HK-2 (cell line): ENCODE measurements around the gene NEK6.
"Not testable (repeated sequence)": the region's sequence is repeated elsewhere in the genome, so short reads cannot be mapped to it uniquely, and the experiment has no call there.

Source experiments
- DNase-seq: peaks from one replicate; pipeline ENCODE4 v3.0.0-alpha.2; 2018; ENCODE audit not compliant: unreplicated experiment

NEK6 gene

GRCh38 chr9:124228516-124228915 is 29.2 kb upstream of the NEK6 start:
- DNase-seq: no peak

- DNase-seq: no peak
Measured at GRCh38 chr9:124231095-124231737, 26.5 kb upstream of the NEK6 start.

DNA sequence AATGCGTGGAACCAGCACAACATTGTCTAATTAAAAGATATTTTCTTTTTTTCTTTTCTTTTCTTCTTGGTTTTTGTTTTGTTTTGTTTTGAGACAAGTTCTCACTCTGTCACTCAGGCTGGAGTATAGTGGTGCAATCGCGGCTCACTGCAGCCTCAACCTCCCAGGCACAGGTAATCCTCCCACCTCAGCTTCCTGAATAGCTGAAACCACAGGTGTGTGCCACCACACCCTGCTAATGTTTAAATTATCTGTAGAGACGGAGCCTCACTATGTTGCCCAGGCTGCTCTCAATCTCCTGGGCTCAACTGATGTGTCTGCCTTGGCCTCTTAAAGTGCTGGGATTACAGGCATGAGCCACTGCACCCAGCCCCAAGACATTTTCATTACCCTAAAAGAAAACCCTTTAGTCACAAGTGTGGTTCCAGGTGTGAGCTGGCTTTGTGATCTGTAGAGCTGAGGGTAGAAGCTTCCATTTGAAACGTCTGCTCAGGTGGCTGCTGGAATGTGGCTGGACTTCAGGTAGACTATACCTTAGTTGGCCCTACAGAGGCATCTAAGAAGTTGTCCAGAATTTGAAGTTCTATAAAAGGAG is 19.1 kb upstream of the NEK6 start:
- no peak for DNase-seq

DNA sequence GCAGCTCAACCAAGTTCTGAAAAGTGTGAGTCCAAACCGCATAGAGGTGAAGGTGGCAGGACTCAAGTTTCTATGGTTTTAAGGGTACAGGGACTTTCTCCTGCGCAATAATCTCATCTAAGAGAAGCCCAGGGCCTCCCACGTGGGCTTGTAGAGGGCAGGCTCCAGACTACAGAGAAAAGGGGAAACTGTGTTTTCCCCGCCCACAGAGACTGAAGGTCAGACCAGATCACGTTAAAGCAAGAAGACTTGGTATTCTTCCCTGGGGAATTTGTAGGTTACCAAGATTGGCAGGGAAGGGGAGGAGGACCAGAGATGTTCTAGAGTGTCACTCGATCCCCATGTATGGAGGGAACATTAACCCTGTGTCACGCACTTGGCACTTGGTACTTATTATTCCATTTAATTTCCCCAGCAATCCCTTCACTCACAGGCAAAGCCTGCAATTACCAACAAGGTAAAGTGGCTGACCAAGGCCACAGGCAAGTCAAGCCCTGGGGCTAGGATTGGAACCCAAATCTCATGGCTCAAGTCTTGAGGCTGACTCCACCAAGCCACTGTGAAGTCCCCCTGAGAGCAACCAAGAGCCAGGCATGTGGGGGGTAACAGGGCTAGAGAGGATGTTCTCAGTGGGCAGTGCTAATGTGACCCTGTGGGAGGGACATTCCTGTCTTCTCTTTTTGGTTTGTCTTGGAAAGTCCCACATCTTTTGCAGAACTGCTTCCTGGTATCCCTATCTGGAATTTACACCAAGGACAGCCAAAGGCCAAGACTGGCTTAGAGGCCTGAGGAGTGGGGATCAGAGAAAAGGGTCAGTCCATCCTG is 18.3 kb upstream of the NEK6 start:
- DNase-seq: no peak

DNA sequence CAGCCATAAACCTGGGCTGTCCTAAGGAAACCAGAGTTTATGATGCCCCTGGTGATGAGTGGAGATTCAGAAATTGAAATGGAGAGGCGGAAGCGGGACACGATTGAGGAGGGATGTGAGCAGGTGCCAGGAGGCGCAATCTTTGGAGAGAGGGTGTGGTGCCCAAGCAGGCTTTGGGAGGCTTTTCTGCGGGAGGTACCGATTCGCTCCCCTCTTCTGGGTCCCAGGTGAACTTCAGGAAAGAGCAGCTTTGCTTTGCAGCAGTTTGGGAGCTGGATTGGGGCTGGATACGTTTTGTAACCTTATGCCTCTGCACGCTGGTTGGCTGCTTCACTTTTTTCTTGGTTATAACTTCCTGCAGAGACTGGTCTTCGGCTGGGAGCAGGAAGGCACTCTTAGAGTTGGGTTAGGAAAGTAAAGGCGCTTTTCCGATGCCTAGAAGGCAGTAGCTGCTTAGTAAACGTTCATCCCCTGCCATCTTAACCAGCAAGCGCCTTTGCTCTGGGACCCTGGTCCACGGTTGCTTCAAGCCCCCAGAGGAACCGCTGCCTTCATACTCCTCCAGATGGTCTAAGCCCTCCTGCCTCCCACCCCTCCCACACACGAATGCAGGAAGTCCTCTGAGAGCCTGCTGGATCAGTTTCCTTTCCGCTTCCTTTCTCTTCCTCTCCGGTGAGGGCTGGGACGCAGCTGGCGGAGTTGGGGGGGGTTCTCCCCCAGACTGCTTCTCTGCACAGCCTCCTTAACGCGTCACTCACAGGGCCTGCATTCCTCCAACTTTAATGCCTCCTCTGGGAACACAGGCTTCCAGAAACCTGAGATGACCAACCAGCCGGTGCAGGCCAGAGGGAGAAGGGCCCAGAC is 15.2 kb upstream of the NEK6 start:
- DNase-seq: no peak

GRCh38 chr9:124247393-124247792 is 10.4 kb upstream of the NEK6 start:
- not testable (repeated sequence) for DNase-seq

DNA sequence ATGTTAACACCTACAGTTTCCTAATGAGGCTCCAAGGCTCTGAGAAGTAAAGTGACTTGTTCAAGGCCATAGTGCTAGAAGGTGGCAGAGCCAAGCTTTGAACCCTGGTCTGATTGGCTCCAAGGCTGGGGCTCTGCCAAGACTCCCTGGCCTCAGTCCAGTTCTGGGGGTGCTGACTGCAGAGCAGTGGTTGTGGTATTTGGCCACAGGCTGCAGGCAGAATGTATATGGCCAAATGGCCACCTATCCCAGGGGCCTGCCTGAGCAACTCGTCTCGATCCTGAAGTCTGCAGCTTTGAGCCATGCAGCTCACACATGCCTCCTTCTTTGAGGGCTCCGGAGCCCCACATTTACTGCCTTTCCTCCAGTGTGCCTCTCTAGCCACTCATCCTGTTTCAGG is 9.7 kb upstream of the NEK6 start:
- DNase-seq: no peak

- no peak for DNase-seq
Measured at GRCh38 chr9:124248960-124249359, 8.8 kb upstream of the NEK6 start.

DNA sequence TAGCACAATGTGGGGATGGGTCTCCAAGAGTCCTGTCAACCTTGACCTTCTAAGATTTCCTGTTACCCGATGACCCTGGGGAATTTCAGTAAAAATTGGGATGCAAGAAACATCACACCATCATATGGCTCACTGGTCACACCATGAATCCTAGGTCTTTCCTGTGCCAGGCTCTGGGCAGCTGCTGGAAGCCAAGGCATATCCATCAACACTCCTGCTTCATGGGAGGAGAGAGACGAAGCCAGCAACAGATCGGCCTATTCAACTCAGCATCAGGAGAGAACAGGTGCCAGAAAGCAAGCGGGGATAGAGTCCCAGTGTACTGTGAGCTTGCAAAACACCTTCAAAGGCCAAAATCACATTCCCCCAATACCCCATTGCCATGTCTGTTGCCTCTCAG is 6.5 kb upstream of the NEK6 start:
- DNase-seq: no peak

DNA sequence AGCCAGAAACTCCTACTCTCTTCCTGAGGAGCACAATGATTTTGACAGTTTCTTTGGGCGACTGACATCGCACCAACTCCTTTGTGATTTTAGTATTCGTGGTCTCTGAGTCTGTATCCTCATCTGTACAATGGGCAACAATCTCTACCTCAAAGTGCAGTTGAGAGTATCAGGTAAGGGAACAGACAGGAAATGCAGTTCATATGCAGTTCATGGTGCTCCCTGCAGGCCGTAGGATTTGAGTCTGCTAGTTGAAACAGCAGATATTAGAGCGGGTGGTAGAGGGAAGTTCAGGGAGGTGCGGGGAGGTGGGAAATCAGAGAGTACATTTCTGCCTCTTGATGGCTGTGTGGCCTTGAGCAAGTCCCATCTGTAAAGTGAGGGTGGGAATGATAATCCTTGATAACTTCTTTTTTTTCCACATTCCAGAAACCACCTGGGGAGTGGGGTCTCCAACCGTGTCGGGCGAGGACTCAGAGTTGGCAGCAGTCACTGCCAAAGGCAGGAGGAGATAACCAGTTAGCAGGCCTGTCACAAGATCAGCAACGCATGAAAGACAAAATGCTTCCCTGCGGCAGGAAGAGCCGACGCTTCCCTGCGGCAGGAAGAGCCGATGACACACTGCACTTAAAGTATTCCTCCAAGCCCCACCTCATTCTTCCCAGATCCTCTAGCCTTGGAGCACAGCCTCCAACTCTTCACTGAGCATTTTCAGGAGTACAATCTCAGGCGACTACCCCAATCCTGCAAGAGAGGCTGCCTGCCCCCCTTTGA is 6.0 kb upstream of the NEK6 start:
- peak; percentile 76 for DNase-seq

GRCh38 chr9:124252878-124253277 is 4.9 kb upstream of the NEK6 start:
- DNase-seq: not testable (repeated sequence)

- DNase-seq: no peak
Measured at GRCh38 chr9:124254261-124254682, 3.5 kb upstream of the NEK6 start.

GRCh38 chr9:124255222-124255621 is 2.5 kb upstream of the NEK6 start:
- DNase-seq: no peak

- peak; percentile 76 for DNase-seq
Measured at GRCh38 chr9:124256517-124257069, 1.2 kb upstream of the NEK6 start.

- peak; percentile 29 for DNase-seq
Measured at GRCh38 chr9:124257070-124257843, 492 bp upstream of the NEK6 start.

DNA sequence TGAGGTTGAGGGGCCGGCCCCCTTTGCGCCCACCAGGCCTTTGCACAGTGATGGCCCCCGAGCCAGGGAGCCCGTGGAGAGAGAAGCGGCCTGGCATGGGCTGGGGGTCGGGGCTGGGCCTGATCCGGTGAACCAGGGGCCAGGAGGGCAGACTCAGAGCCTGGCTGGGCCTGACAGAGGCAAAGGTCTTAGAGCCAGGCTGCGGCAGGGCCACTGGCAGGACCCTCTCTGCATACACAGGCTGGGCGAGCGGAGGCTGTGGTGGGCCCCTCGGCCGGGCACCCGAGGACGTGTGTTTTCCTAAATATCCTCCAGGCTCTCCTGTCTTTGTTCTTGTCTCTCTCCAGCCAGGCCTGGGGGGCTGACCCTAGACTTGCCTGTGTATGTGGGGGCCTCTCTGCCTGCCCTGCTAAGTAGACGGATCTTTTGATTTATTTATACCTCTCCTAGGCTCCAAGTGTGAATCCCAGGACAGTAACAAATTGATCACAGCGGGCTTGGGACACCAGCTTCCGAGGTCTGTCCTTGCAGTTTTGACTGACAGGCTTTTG is 933 bp downstream of the NEK6 start:
- no peak for DNase-seq

DNA sequence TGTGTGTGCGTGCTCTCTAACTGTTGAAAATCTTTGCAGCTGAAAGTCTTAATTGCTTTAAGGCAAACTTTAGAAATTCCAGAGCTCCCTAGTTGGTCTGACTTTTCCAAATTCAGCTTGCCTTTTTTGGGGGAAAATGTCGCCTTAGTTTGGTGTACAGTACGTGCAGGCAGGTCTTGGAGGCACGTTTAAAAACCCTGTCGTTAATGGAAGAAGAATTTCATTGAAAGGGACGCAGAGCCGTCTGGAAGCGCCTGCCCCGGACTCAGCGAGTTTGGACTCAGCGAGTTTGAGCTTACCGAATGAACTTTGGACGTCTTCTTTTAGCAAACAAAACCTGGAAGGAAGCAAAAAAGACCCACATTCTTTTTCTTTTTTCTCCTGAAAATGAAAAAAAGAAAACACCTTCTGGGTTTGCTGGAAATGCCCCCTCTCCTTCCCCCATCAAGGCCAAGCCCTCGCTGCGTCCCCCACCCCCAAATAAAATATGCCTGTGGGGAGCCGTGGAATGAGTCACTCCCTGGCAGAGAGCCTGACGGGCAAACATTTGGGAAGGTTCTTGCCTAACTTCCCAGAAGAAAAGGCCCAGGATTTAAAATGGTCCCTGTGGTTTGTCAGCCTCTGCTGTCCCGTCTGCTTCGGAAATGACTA is 1.5 kb downstream of the NEK6 start:
- DNase-seq: peak; percentile 71

- no peak for DNase-seq
Measured at GRCh38 chr9:124260769-124261603, 3.2 kb downstream of the NEK6 start.
